HEK293 (cell line): ENCODE measurements around the gene ELL2.

Experiments used
- CTCF ChIA-PET: fragments of 350-600 bp; formaldehyde crosslinking; extraction: SDS; loops from one replicate; lab custom pipeline; 2021; ENCODE audit warnings: antibody characterized with exemption; lab: Yijun Ruan, JAX
- POLR2A ChIA-PET: fragments of 300-600 bp; formaldehyde crosslinking; extraction: SDS; loops from one replicate; lab custom pipeline; 2020; ENCODE audit warnings: antibody characterized with exemption, inconsistent platforms; lab: Yijun Ruan, JAX
- H3K27ac ChIP-seq: fragments of 200-500 bp; sonication (Bioruptor generic); 2 replicates; pipeline ENCODE4 v1.5.1; 2014; ENCODE audit warnings: low read depth, low read length, control low read depth, inconsistent platforms; ENCODE audit errors: extremely low read depth
- H3K36me3 ChIP-seq, 2 experiments: fragments of 200-500 bp in 1 of 2; sonication (Bioruptor generic) in 1 of 2; 1 replicate in 1 of 2; 2 replicates in 1 of 2; pipeline ENCODE4 v1.5.1; 2014 to 2017; ENCODE audit warnings: inconsistent platforms in 2 of 2, low read length in 2 of 2; ENCODE audit not compliant: control insufficient read depth in 2 of 2, insufficient read depth in 1 of 2
- H3K4me1 ChIP-seq: fragments of 200-500 bp; sonication (Bioruptor generic); 2 replicates; pipeline ENCODE4 v1.5.1; 2014; ENCODE audit warnings: mild to moderate bottlenecking, low read length, inconsistent platforms; ENCODE audit not compliant: control insufficient read depth, insufficient read depth
- H3K4me3 ChIP-seq: 2 replicates; pipeline ENCODE4 v1.5.1; 2011; ENCODE audit warnings: low read depth, mild to moderate bottlenecking, control low read depth, low read length, moderate library complexity
- H3K9me3 ChIP-seq: fragments of 200-500 bp; sonication (Bioruptor generic); 2 replicates; pipeline ENCODE4 v1.5.1; 2014; ENCODE audit warnings: low read depth, low read length, inconsistent platforms; ENCODE audit not compliant: control insufficient read depth, insufficient read depth
- IKZF3 ChIP-seq: fragments of 450-650 bp; IDR thresholded peaks from 2 replicates; pipeline ENCODE4 v1.5.0; 2018; ENCODE audit warnings: missing biosample characterization, mild to moderate bottlenecking, missing genetic modification characterization, moderate library complexity
- REPIN1 ChIP-seq: fragments of 450-650 bp; formaldehyde crosslinking; IDR thresholded peaks from 2 replicates; pipeline ENCODE4 v1.5.1; 2017; ENCODE audit warnings: missing biosample characterization, missing genetic modification characterization, low read depth
- SCRT1 ChIP-seq: fragments of 450-650 bp; formaldehyde crosslinking; IDR thresholded peaks from 2 replicates; pipeline ENCODE4 v1.5.1; 2016; ENCODE audit warnings: missing biosample characterization, missing genetic modification characterization, borderline replicate concordance
- SCRT2 ChIP-seq: fragments of 450-650 bp; formaldehyde crosslinking; IDR thresholded peaks from 2 replicates; pipeline ENCODE4 v1.5.1; 2016; ENCODE audit warnings: missing biosample characterization, missing genetic modification characterization
- SP7 ChIP-seq: fragments of 450-650 bp; formaldehyde crosslinking; IDR thresholded peaks from 2 replicates; pipeline ENCODE4 v1.5.1; 2016; ENCODE audit warnings: missing biosample characterization, missing genetic modification characterization
- ZBTB21 ChIP-seq: fragments of 450-650 bp; formaldehyde crosslinking; IDR thresholded peaks from 2 replicates; pipeline ENCODE4 v1.5.1; 2017; ENCODE audit warnings: missing biosample characterization, missing genetic modification characterization
- ZBTB7A ChIP-seq: fragments of 450-650 bp; formaldehyde crosslinking; IDR thresholded peaks from 2 replicates; pipeline ENCODE4 v1.5.1; 2016; ENCODE audit warnings: low read depth, missing biosample characterization, missing genetic modification characterization
- ZFP3 ChIP-seq: fragments of 450-650 bp; formaldehyde crosslinking; IDR thresholded peaks from 2 replicates; pipeline ENCODE4 v1.5.1; 2016; ENCODE audit warnings: low read depth, missing biosample characterization, missing genetic modification characterization
- ZNF10 ChIP-seq: fragments of 450-650 bp; formaldehyde crosslinking; IDR thresholded peaks from 2 replicates; pipeline ENCODE4 v1.5.1; 2017; ENCODE audit warnings: missing biosample characterization, missing genetic modification characterization
- ZNF19 ChIP-seq: fragments of 450-650 bp; formaldehyde crosslinking; IDR thresholded peaks from 2 replicates; pipeline ENCODE4; 2016; ENCODE audit warnings: missing biosample characterization, missing genetic modification characterization, low read depth
- ZNF202 ChIP-seq: fragments of 450-650 bp; formaldehyde crosslinking; IDR thresholded peaks from 2 replicates; pipeline ENCODE4 v1.5.1; 2016; ENCODE audit warnings: missing biosample characterization, missing genetic modification characterization, borderline replicate concordance
- ZNF223 ChIP-seq: fragments of 450-650 bp; formaldehyde crosslinking; IDR thresholded peaks from 2 replicates; pipeline ENCODE4 v1.5.1; 2016; ENCODE audit warnings: missing biosample characterization, missing genetic modification characterization
- ZNF248 ChIP-seq: fragments of 450-650 bp; formaldehyde crosslinking; IDR thresholded peaks from 2 replicates; pipeline ENCODE4 v1.5.1; 2017; ENCODE audit warnings: missing biosample characterization, missing genetic modification characterization
- ZNF335 ChIP-seq: fragments of 450-650 bp; formaldehyde crosslinking; conservative IDR thresholded peaks from 2 replicates; pipeline ENCODE4 v1.5.1; 2016; ENCODE audit warnings: missing biosample characterization, missing genetic modification characterization
- ZNF341 ChIP-seq: fragments of 450-650 bp; formaldehyde crosslinking; IDR thresholded peaks from 2 replicates; pipeline ENCODE4; 2016; ENCODE audit warnings: low read depth, missing biosample characterization, missing genetic modification characterization
- ZNF561 ChIP-seq: fragments of 450-650 bp; IDR thresholded peaks from 2 replicates; pipeline ENCODE4 v1.5.1; 2018; ENCODE audit warnings: missing biosample characterization, missing genetic modification characterization, borderline replicate concordance
- ZNF600 ChIP-seq: fragments of 450-650 bp; formaldehyde crosslinking; IDR thresholded peaks from 2 replicates; pipeline ENCODE4 v1.5.1; 2016; ENCODE audit warnings: missing biosample characterization, missing genetic modification characterization
- ZNF843 ChIP-seq: fragments of 450-650 bp; formaldehyde crosslinking; IDR thresholded peaks from 2 replicates; pipeline ENCODE4 v1.5.1; 2016; ENCODE audit warnings: missing biosample characterization, missing genetic modification characterization
- TF ChIP-seq, protein P1 (sequence below): fragments of 450-650 bp; formaldehyde crosslinking; IDR thresholded peaks from 2 replicates; pipeline ENCODE4 v1.5.1; 2017; ENCODE audit warnings: missing biosample characterization, missing genetic modification characterization
- TF ChIP-seq, protein P2 (sequence below): fragments of 450-650 bp; formaldehyde crosslinking; IDR thresholded peaks from 2 replicates; pipeline ENCODE4 v1.5.1; 2017; ENCODE audit warnings: missing biosample characterization, missing genetic modification characterization
- TF ChIP-seq, protein P3 (sequence below): fragments of 450-650 bp; formaldehyde crosslinking; IDR thresholded peaks from 2 replicates; pipeline ENCODE4 v1.5.1; 2017; ENCODE audit warnings: missing biosample characterization, missing genetic modification characterization

The ELL2 gene

DNA sequence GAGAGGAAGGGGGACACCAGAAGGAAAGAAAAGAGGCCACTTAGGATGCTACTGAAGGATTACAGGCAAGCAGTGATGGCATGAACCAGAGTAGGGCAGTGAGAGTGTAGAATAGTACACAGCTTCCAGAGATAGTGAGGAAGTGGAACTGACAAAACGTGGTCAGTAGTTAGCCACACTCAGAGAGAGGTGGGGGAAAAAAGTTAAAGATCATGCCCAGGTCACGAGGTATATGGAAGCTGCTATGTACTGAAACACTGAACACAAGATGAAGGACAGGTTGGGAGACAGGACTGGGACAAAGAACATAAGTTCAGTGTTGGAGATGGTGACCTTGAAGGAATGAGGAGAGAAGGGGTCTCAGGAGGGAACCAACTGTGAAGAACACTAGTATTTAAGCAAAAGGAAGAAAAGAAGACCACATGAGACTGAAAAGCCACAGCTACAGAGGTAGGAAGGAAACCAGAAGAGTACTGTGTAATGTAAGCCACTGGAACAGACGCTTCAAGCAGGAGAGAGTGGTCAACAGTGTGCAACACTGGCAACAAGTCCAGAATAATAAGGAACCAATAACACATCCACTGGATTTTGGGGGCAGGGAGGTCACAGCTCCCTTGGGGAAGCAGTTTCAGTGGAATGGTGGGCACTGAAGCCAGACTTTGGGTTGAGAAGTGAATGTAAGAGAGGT, 45.5 kb downstream of the ELL2 start:
- ChIA-PET CTCF (no interaction called here), POLR2A (no interaction called here)
- TF ChIP-seq ZNF248 (no peak), ZNF600 (no peak), SCRT1 (tag by site-specific recombination) (peak; percentile 43; the same call in 1 of the 2 replicates), SCRT2 (peak; percentile 39; the same call in 1 of the 2 replicates)
- TF ChIP-seq, all 188 proteins: peak for 2
- H3K4me3 ChIP-seq = no peak overlapping the region
- no peaks in the 10 kb centered on the region for H3K9me3 ChIP-seq
- H3K36me3 ChIP-seq = no peaks in the 10 kb centered on the region
- no peak overlapping the region for H3K27ac ChIP-seq
- H3K4me1 ChIP-seq = peaks cover 15% of the 10 kb centered on the region

DNA sequence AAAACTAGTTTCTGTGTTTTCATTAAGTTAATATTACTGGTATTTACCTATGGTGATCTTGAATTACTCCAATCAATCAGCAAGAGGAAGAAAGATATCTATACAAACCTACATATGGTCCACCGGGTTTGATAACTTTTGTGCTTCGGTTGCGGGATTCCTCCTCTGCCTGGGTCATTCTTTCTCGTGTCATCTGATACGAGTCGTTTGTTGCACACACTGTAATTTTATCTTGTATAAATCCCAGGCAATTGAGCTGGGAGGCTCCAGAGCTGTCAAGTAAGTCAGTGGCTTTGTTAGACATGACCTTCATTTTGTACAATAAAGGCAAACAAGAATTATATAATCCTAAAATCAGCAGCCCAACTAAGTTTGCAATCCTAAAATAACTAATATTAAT, 48.0 kb downstream of the ELL2 start:
- H3K27ac ChIP-seq = no peak overlapping the region
- H3K36me3 ChIP-seq = no peaks in the 10 kb centered on the region
- ChIA-PET CTCF (interaction anchor here (0.6 kb wide), 1 partner anchor 402 kb away, joined by 3 read pairs; no protein-coding TSS in a partner anchor), POLR2A (no interaction called here)
- no peaks in the 10 kb centered on the region for H3K9me3 ChIP-seq
- 0 out of 2 replicates have a peak, but pooled peaks have one; percentile 11 for TF ChIP-seq ZNF561 (tag by site-specific recombination)
- TF ChIP-seq, protein P1, sequence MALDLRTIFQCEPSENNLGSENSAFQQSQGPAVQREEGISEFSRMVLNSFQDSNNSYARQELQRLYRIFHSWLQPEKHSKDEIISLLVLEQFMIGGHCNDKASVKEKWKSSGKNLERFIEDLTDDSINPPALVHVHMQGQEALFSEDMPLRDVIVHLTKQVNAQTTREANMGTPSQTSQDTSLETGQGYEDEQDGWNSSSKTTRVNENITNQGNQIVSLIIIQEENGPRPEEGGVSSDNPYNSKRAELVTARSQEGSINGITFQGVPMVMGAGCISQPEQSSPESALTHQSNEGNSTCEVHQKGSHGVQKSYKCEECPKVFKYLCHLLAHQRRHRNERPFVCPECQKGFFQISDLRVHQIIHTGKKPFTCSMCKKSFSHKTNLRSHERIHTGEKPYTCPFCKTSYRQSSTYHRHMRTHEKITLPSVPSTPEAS (tag by site-specific recombination) = peak; percentile 39; the same call in 1 of the 2 replicates
- peak; percentile 64 for TF ChIP-seq SP7 (tag by site-specific recombination)
- TF ChIP-seq ZNF341 = no peak
- TF ChIP-seq, protein P2, sequence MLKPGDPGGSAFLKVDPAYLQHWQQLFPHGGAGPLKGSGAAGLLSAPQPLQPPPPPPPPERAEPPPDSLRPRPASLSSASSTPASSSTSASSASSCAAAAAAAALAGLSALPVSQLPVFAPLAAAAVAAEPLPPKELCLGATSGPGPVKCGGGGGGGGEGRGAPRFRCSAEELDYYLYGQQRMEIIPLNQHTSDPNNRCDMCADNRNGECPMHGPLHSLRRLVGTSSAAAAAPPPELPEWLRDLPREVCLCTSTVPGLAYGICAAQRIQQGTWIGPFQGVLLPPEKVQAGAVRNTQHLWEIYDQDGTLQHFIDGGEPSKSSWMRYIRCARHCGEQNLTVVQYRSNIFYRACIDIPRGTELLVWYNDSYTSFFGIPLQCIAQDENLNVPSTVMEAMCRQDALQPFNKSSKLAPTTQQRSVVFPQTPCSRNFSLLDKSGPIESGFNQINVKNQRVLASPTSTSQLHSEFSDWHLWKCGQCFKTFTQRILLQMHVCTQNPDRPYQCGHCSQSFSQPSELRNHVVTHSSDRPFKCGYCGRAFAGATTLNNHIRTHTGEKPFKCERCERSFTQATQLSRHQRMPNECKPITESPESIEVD = 0 out of 2 replicates have a peak, but pooled peaks have one; percentile 23
- TF ChIP-seq ZNF223 (tag by site-specific recombination) = 0 out of 2 replicates have a peak, but pooled peaks have one; percentile 63
- TF ChIP-seq IKZF3 (tag by site-specific recombination) = peak; percentile 69; the same call in 1 of the 2 replicates
- no peak for TF ChIP-seq ZBTB21 (tag by site-specific recombination)
- TF ChIP-seq, protein P3, sequence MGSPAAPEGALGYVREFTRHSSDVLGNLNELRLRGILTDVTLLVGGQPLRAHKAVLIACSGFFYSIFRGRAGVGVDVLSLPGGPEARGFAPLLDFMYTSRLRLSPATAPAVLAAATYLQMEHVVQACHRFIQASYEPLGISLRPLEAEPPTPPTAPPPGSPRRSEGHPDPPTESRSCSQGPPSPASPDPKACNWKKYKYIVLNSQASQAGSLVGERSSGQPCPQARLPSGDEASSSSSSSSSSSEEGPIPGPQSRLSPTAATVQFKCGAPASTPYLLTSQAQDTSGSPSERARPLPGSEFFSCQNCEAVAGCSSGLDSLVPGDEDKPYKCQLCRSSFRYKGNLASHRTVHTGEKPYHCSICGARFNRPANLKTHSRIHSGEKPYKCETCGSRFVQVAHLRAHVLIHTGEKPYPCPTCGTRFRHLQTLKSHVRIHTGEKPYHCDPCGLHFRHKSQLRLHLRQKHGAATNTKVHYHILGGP = no peak
- no peak overlapping the region for H3K4me3 ChIP-seq
- H3K4me1 ChIP-seq = peaks cover 12% of the 10 kb centered on the region

DNA sequence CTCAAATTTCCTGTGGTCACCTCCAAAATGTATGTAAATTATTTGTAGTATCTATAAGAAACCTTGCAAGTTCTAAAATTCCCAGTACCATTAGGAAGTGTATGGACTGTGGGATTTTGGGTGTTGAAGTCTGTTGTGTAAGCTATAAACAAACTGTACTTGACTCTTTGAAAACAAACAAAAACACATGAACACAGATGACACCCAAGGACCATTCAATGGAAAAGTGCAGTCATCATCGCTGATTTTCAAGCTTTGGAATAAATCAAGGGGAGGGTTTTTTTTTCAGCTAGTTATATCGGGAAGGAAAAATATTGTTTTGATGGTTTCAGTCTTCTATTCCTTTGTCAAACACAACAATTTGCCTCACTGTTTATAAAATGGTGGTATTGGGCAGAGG, 49.6 kb downstream of the ELL2 start:
- TF ChIP-seq ZNF843 = no peak
- TF ChIP-seq REPIN1 (tag by site-specific recombination) = no peak
- TF ChIP-seq ZNF202 = no peak
- no peak for TF ChIP-seq ZNF10 (tag by site-specific recombination)
- TF ChIP-seq ZFP3 = no peak
- no peak for TF ChIP-seq ZNF19 (tag by site-specific recombination)
- TF ChIP-seq ZNF335 (tag by site-specific recombination) = no peak
- TF ChIP-seq ZBTB7A (tag by site-specific recombination) = no peak
- Histone ChIP-seq H3K36me3 (peaks cover 0 to 10% of the 10 kb centered on the region in 2 experiments; a peak in 1 of 3 replicates), H3K4me1 (peaks cover 12% of the 10 kb centered on the region), H3K9me3 (no peaks in the 10 kb centered on the region), H3K4me3 (no peak overlapping the region), H3K27ac (no peak overlapping the region)
- POLR2A ChIA-PET = no interaction called here
- CTCF ChIA-PET = interaction anchor here (0.6 kb wide), 1 partner anchor 43 kb away, joined by 3 read pairs; no protein-coding TSS in a partner anchor
